ENCODE measurements around the gene RPS6KA4.

DNA sequence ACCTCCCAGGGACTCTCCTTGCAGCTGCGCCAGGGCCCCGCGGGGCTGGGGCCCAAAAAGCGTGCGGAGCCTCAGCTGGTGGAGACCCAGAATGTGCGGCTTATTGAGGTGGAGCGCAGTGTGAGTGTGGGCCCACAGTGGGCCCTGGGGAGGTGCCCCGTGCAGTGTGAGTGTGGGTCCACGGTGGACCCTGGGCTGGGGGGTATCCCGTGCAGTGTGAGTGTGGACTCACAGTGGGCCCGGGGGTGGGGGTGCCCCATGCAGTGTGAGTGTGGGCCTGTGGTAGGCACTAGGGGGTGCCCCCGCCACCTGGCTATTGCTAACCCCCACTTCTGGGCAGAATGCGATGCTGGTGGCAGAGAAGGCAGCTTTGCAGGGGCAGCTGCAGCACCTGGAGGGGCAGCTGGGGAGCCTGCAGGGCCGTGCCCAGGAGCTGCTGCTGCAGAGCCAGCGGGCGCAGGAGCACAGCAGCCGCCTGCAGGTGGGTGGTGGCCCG lies 7.8 kb upstream of the RPS6KA4 start:
- TF ChIP-seq POLR2AphosphoS5 (IDR thresholded peaks at IDR 0.05; ENCODE audit: borderline replicate concordance, low read depth, low read length) (no peak), EZH2 (IDR thresholded peaks at IDR 0.05) (no peak), FOXP2 (optimal IDR thresholded peaks at IDR 0.05; ENCODE audit: control extremely low read depth, extremely low read length, insufficient read depth) (no peak)
